Measurements from ENCODE around the gene RIC8B.

Gene RIC8B

DNA sequence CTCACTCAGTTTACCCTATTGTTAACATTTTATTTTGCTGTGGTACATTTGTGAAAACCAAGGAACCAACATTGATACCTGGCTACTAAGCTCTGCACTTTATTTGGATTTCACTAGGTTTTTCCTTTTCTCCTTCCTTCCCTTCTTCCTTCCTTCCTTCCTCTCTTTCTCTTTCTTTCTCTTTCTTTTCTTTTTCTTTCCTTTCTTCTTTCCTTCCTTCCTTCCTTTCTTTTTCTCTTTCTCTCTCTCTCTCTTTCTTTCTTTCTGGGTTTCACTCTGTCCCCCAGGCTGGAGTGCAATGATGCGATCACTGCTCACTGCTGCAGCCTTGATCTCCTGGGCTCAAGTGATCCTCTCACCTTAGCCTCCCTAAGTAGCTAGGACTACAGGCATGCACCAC lies 152.2 kb downstream of the RIC8B start:
- in situ Hi-C loops (cut with MboI; ENCODE audit: low sequenced_read_pairs): no loop called here

- in situ Hi-C loops (cut with MboI; ENCODE audit: low sequenced_read_pairs): no loop called here
Measured at GRCh38 chr12:106934277-106934676, 159.8 kb downstream of the RIC8B start.
